ENCODE data around the gene ZNF398. TPM values are rescaled to one million over a fixed set of nuclear protein-coding genes. Genes with fewer than 3 reads are reported as not detected.

Gene ZNF398
- total RNA-seq, 1 donor from 2014 or later, result 6.6 TPM

GRCh38 chr7:149195180-149196150, 48.2 kb downstream of the ZNF398 start, which contains the start of gene ZNF282:
Gene ZNF282, plus strand, starts transcription at chr7:149195546. Its CDS starts 44 bp downstream, at chr7:149195590.
- ATAC-seq (peak; percentile 96), DNase-seq (ENCODE audit: low spot score) (peak; percentile 94)

GRCh38 chr7:149196151-149196704, 49.0 kb downstream of the ZNF398 start:
- DNase-seq (ENCODE audit: low spot score) (peak; percentile 46), ATAC-seq (peak; percentile 1)

GRCh38 chr7:149196705-149197171, 49.5 kb downstream of the ZNF398 start:
- peak; percentile 20 for ATAC-seq
- no peak for DNase-seq (ENCODE audit: low spot score)

- DNase-seq (ENCODE audit: low spot score) (no peak), ATAC-seq (no peak)
Observed at GRCh38 chr7:149197675-149198074, 50.4 kb downstream of the ZNF398 start.

- DNase-seq (ENCODE audit: low spot score), result no peak
- ATAC-seq, result no peak
Observed at GRCh38 chr7:149198161-149198816, 51.0 kb downstream of the ZNF398 start.

- ATAC-seq (no peak), DNase-seq (ENCODE audit: low spot score) (no peak)
Observed at GRCh38 chr7:149199234-149199995, 52.2 kb downstream of the ZNF398 start.

- ATAC-seq, result no peak
- no peak for DNase-seq (ENCODE audit: low spot score)
Observed at GRCh38 chr7:149202831-149203231, 55.6 kb downstream of the ZNF398 start.

- DNase-seq (ENCODE audit: low spot score) (no peak), ATAC-seq (no peak)
Observed at GRCh38 chr7:149205690-149206381, 58.6 kb downstream of the ZNF398 start.

GRCh38 chr7:149207324-149208035, 60.2 kb downstream of the ZNF398 start:
- DNase-seq (ENCODE audit: low spot score) (no peak), ATAC-seq (no peak)

- ATAC-seq, result peak; percentile 57
- DNase-seq (ENCODE audit: low spot score), result no peak
Observed at GRCh38 chr7:149209518-149210269, 62.4 kb downstream of the ZNF398 start.

GRCh38 chr7:149210551-149210950, 63.3 kb downstream of the ZNF398 start:
- DNase-seq (ENCODE audit: low spot score) (no peak), ATAC-seq (no peak)

GRCh38 chr7:149214020-149214720, 66.9 kb downstream of the ZNF398 start:
- peak; percentile 66 for ATAC-seq
- no peak for DNase-seq (ENCODE audit: low spot score)

- ATAC-seq (no peak), DNase-seq (ENCODE audit: low spot score) (no peak)
Observed at GRCh38 chr7:149216402-149216801, 69.1 kb downstream of the ZNF398 start.

GRCh38 chr7:149217570-149217969, 70.3 kb downstream of the ZNF398 start:
- no peak for DNase-seq (ENCODE audit: low spot score)
- no peak for ATAC-seq

GRCh38 chr7:149218469-149219420, 71.5 kb downstream of the ZNF398 start:
- ATAC-seq (no peak), DNase-seq (ENCODE audit: low spot score) (no peak)

GRCh38 chr7:149220534-149220933, 73.3 kb downstream of the ZNF398 start:
- ATAC-seq (no peak), DNase-seq (ENCODE audit: low spot score) (no peak)

- no peak for DNase-seq (ENCODE audit: low spot score)
- ATAC-seq, result no peak
Observed at GRCh38 chr7:149223176-149223575, 75.9 kb downstream of the ZNF398 start.
